Measurements from ENCODE around the gene OR9I1. TPM values are rescaled to one million over a fixed set of nuclear protein-coding genes. Genes with fewer than 3 reads are reported as not detected.

OR9I1 gene, protein sequence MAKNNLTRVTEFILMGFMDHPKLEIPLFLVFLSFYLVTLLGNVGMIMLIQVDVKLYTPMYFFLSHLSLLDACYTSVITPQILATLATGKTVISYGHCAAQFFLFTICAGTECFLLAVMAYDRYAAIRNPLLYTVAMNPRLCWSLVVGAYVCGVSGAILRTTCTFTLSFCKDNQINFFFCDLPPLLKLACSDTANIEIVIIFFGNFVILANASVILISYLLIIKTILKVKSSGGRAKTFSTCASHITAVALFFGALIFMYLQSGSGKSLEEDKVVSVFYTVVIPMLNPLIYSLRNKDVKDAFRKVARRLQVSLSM
- total RNA-seq (2022; extraction: Qiagen RNA extraction): not detected in 5 replicates

DNA sequence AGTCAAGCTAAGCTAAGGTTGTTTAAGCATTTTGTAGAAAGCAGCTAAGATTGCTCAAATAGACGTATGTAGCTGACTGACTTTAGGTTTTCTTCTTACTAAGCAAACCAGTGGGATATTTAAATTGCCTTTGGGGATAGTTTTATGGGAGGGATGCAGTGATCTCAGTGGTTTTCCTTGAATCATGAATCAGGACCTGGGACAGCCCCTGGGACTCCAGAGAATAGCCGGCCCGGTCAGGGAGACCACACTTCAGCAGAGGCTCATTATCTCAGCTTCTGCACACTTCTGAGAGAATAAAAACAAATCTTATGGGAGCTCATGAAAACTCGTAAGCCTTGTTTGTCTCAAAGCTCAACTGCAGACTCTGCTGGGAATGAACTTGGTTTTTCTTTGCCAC is at the start of gene OR9I1:
OR9I1 (minus strand) TSS at position 62 of the 400 bp plus-strand sequence. CDS start 6,086 bp downstream, outside the sequence.

Other genes with a start within 250 kb of the OR9I1 start
- not detected in 5 replicates for gene OR9Q1, start 101.6 kb downstream of the OR9I1 start, total RNA-seq (2022; extraction: Qiagen RNA extraction)
- gene OR6Q1, start 94.6 kb downstream of the OR9I1 start, total RNA-seq (2022; extraction: Qiagen RNA extraction): not detected in 5 replicates
- gene OR9Q2, start 63.5 kb upstream of the OR9I1 start, total RNA-seq (2022; extraction: Qiagen RNA extraction): not detected in 5 replicates
- gene OR1S2, start 78.6 kb upstream of the OR9I1 start, total RNA-seq (2022; extraction: Qiagen RNA extraction): not detected in 5 replicates
- not detected in 5 replicates for gene OR1S1, start 87.2 kb upstream of the OR9I1 start, total RNA-seq (2022; extraction: Qiagen RNA extraction)
- not detected in 5 replicates for gene OR10Q1, start 103.4 kb upstream of the OR9I1 start, total RNA-seq (2022; extraction: Qiagen RNA extraction)
- gene OR10W1, start 142.7 kb upstream of the OR9I1 start, total RNA-seq (2022; extraction: Qiagen RNA extraction): not detected in 5 replicates
- gene OR5B17, start 233.5 kb upstream of the OR9I1 start, total RNA-seq (2022; extraction: Qiagen RNA extraction): not detected in 5 replicates

Data from A549 treated with CORT108297 at 1 μM for 4 hours (cell line).